ENCODE measurements around the gene CADM1. TPM values are rescaled to one million over a fixed set of nuclear protein-coding genes. Genes with fewer than 3 reads are reported as not detected.

Gene CADM1
- total RNA-seq, 1 donor from 2014 or later: 8.8 TPM

- no peak for ATAC-seq
These were observed 333.9 kb downstream of the CADM1 start for GRCh38 chr11:115170133-115170815.

- ATAC-seq: no peak
These were observed 335.0 kb downstream of the CADM1 start for GRCh38 chr11:115169251-115169650.

GRCh38 chr11:115168686-115169085, 335.5 kb downstream of the CADM1 start:
- peak; percentile 19 for ATAC-seq

GRCh38 chr11:115168229-115168671, 336.0 kb downstream of the CADM1 start:
- peak; percentile 8 for ATAC-seq

GRCh38 chr11:115167456-115167855, 336.8 kb downstream of the CADM1 start:
- no peak for ATAC-seq

- ATAC-seq: peak; percentile 44
These were observed 337.4 kb downstream of the CADM1 start for GRCh38 chr11:115166820-115167219.

GRCh38 chr11:115164774-115165173, 339.4 kb downstream of the CADM1 start:
- no peak for ATAC-seq

- peak; percentile 61 for ATAC-seq
These were observed 341.3 kb downstream of the CADM1 start for GRCh38 chr11:115162919-115163318.

GRCh38 chr11:115161876-115162275, 342.3 kb downstream of the CADM1 start:
- no peak for ATAC-seq

GRCh38 chr11:115159207-115159606, 345.0 kb downstream of the CADM1 start:
- ATAC-seq: no peak

- ATAC-seq: no peak
These were observed 346.2 kb downstream of the CADM1 start for GRCh38 chr11:115158053-115158452.

- no peak for ATAC-seq
These were observed 347.0 kb downstream of the CADM1 start for GRCh38 chr11:115157247-115157646.

- no peak for ATAC-seq
These were observed 348.2 kb downstream of the CADM1 start for GRCh38 chr11:115155978-115156377.

GRCh38 chr11:115155320-115155719, 348.9 kb downstream of the CADM1 start:
- ATAC-seq: no peak

- no peak for ATAC-seq
These were observed 349.9 kb downstream of the CADM1 start for GRCh38 chr11:115154355-115154736.

GRCh38 chr11:115153731-115154354, 350.4 kb downstream of the CADM1 start:
- ATAC-seq: no peak

- ATAC-seq: peak; percentile 78
These were observed 351.1 kb downstream of the CADM1 start for GRCh38 chr11:115153135-115153534.

- no peak for ATAC-seq
These were observed 353.2 kb downstream of the CADM1 start for GRCh38 chr11:115151010-115151409.

GRCh38 chr11:115148691-115149090, 355.5 kb downstream of the CADM1 start:
- no peak for ATAC-seq

- peak; percentile 26 for ATAC-seq
These were observed 356.1 kb downstream of the CADM1 start for GRCh38 chr11:115148101-115148500.

GRCh38 chr11:115147243-115147807, 356.9 kb downstream of the CADM1 start:
- no peak for ATAC-seq

GRCh38 chr11:115146425-115146824, 357.8 kb downstream of the CADM1 start:
- ATAC-seq: no peak

- ATAC-seq: no peak
These were observed 358.9 kb downstream of the CADM1 start for GRCh38 chr11:115145324-115145723.

- no peak for ATAC-seq
These were observed 359.3 kb downstream of the CADM1 start for GRCh38 chr11:115144914-115145313.

All from esophagus mucosa (tissue), 1 donor.